ENCODE data around the gene RFESD.

- TF ChIP-seq POLR2AphosphoS5 (IDR thresholded peaks at IDR 0.05; ENCODE audit: low read depth, low read length) (no peak), TAF1 (IDR thresholded peaks at IDR 0.05; ENCODE audit: borderline replicate concordance, low read depth, low read length) (no peak)
Observed at GRCh38 chr5:95686651-95687050, 40.1 kb downstream of the RFESD start.
